Activated naive CD8-positive, alpha-beta T cell treated with anti-CD3 and anti-CD28 coated beads, Interleukin-2, amount 50 U/mL, for 24 hours (primary cell): ENCODE data around the gene PKP4.

ENCODE experiments used
- ATAC-seq: fragments of 150-1000 bp; cut with Tn5 transposase; one replicate; pipeline ENCODE4 v1.10.0; 2021
- DNase-seq: peaks from one replicate; pipeline ENCODE4 v3.0.0; 2021
- H3K27ac Mint-ChIP-seq: one replicate; pipeline ENCODE4 v1.8.0; 2021; ENCODE audit warnings: mild to moderate bottlenecking, mixed read lengths
- H3K27me3 Mint-ChIP-seq: one replicate; pipeline ENCODE4 v1.8.0; 2021; ENCODE audit warnings: mixed read lengths
- H3K36me3 Mint-ChIP-seq: one replicate; pipeline ENCODE4 v1.8.0; 2021; ENCODE audit warnings: low read depth, mixed read lengths
- H3K4me1 Mint-ChIP-seq: one replicate; pipeline ENCODE4 v1.8.0; 2021; ENCODE audit warnings: mixed read lengths
- H3K4me3 Mint-ChIP-seq: one replicate; pipeline ENCODE4 v1.8.0; 2021; ENCODE audit warnings: mild to moderate bottlenecking, moderate library complexity, mixed read lengths
- H3K9me3 Mint-ChIP-seq: one replicate; pipeline ENCODE4 v1.8.0; 2021; ENCODE audit warnings: mixed read lengths

PKP4 gene

GRCh38 chr2:158529379-158530259 is 72.9 kb downstream of the PKP4 start:
- Mint-ChIP-seq H3K36me3 (peaks cover 5% of the 10 kb centered on the region), H3K4me3 (no peak overlapping the region), H3K4me1 (no peaks in the 10 kb centered on the region), H3K27me3 (no peaks in the 10 kb centered on the region), H3K9me3 (no peaks in the 10 kb centered on the region), H3K27ac (no peak overlapping the region)
- ATAC-seq, result no peak
- no peak for DNase-seq

GRCh38 chr2:158530829-158531228 is 74.1 kb downstream of the PKP4 start:
- Mint-ChIP-seq H3K4me1 (no peaks in the 10 kb centered on the region), H3K27ac (no peak overlapping the region), H3K4me3 (no peak overlapping the region), H3K36me3 (peaks cover 7% of the 10 kb centered on the region), H3K27me3 (no peaks in the 10 kb centered on the region), H3K9me3 (no peaks in the 10 kb centered on the region)
- ATAC-seq, result no peak
- DNase-seq, result no peak

- no peaks in the 10 kb centered on the region for H3K9me3 Mint-ChIP-seq
- H3K36me3 Mint-ChIP-seq, result peaks cover 18% of the 10 kb centered on the region
- no peaks in the 10 kb centered on the region for H3K4me1 Mint-ChIP-seq
- DNase-seq (no peak), ATAC-seq (no peak)
- no peaks in the 10 kb centered on the region for H3K27me3 Mint-ChIP-seq
- no peak overlapping the region for H3K27ac Mint-ChIP-seq
- no peak overlapping the region for H3K4me3 Mint-ChIP-seq
Observed at GRCh38 chr2:158533009-158533408, 76.3 kb downstream of the PKP4 start.

- no peak overlapping the region for H3K4me3 Mint-ChIP-seq
- no peaks in the 10 kb centered on the region for H3K9me3 Mint-ChIP-seq
- DNase-seq (no peak), ATAC-seq (no peak)
- peaks cover 22% of the 10 kb centered on the region for H3K36me3 Mint-ChIP-seq
- no peaks in the 10 kb centered on the region for H3K4me1 Mint-ChIP-seq
- no peak overlapping the region for H3K27ac Mint-ChIP-seq
- no peaks in the 10 kb centered on the region for H3K27me3 Mint-ChIP-seq
Observed at GRCh38 chr2:158539176-158540005, 82.6 kb downstream of the PKP4 start.

GRCh38 chr2:158542577-158542976 is 85.8 kb downstream of the PKP4 start:
- H3K4me3 Mint-ChIP-seq, result no peak overlapping the region
- no peak for ATAC-seq

GRCh38 chr2:158543957-158544356 is 87.2 kb downstream of the PKP4 start:
- Mint-ChIP-seq H3K9me3 (no peaks in the 10 kb centered on the region), H3K27me3 (no peaks in the 10 kb centered on the region), H3K36me3 (peaks cover 11% of the 10 kb centered on the region), H3K27ac (no peak overlapping the region), H3K4me3 (no peak overlapping the region), H3K4me1 (peaks cover 7% of the 10 kb centered on the region)
- DNase-seq (no peak), ATAC-seq (no peak)

More at GRCh38 chr2:158542577-158542976, 85.8 kb downstream of the PKP4 start:
- no peak overlapping the region for H3K27ac Mint-ChIP-seq
- H3K27me3 Mint-ChIP-seq, result no peaks in the 10 kb centered on the region
- no peak for DNase-seq
- H3K9me3 Mint-ChIP-seq, result no peaks in the 10 kb centered on the region
- H3K36me3 Mint-ChIP-seq, result peaks cover 14% of the 10 kb centered on the region
- peaks cover 7% of the 10 kb centered on the region for H3K4me1 Mint-ChIP-seq

- no peak for ATAC-seq
- no peak overlapping the region for H3K27ac Mint-ChIP-seq
- H3K36me3 Mint-ChIP-seq, result peaks cover 9% of the 10 kb centered on the region
- no peaks in the 10 kb centered on the region for H3K27me3 Mint-ChIP-seq
- H3K4me1 Mint-ChIP-seq, result peaks cover 7% of the 10 kb centered on the region
- no peaks in the 10 kb centered on the region for H3K9me3 Mint-ChIP-seq
- H3K4me3 Mint-ChIP-seq, result no peak overlapping the region
- no peak for DNase-seq
Observed at GRCh38 chr2:158544998-158545397, 88.2 kb downstream of the PKP4 start.

- no peak overlapping the region for H3K4me3 Mint-ChIP-seq
- H3K9me3 Mint-ChIP-seq, result no peaks in the 10 kb centered on the region
- DNase-seq (no peak), ATAC-seq (no peak)
- H3K27ac Mint-ChIP-seq, result no peak overlapping the region
- peaks cover 7% of the 10 kb centered on the region for H3K4me1 Mint-ChIP-seq
- peaks cover 8% of the 10 kb centered on the region for H3K36me3 Mint-ChIP-seq
- no peaks in the 10 kb centered on the region for H3K27me3 Mint-ChIP-seq
Observed at GRCh38 chr2:158546412-158547144, 89.8 kb downstream of the PKP4 start.

GRCh38 chr2:158553257-158553656 is 96.5 kb downstream of the PKP4 start:
- no peak overlapping the region for H3K4me3 Mint-ChIP-seq
- no peak for ATAC-seq
- H3K36me3 Mint-ChIP-seq, result no peaks in the 10 kb centered on the region
- no peaks in the 10 kb centered on the region for H3K4me1 Mint-ChIP-seq
- no peaks in the 10 kb centered on the region for H3K27me3 Mint-ChIP-seq
- no peaks in the 10 kb centered on the region for H3K9me3 Mint-ChIP-seq
- H3K27ac Mint-ChIP-seq, result no peak overlapping the region
- DNase-seq, result no peak

GRCh38 chr2:158554996-158555395 is 98.2 kb downstream of the PKP4 start:
- no peak overlapping the region for H3K4me3 Mint-ChIP-seq
- H3K9me3 Mint-ChIP-seq, result no peaks in the 10 kb centered on the region
- no peaks in the 10 kb centered on the region for H3K36me3 Mint-ChIP-seq
- ATAC-seq (no peak), DNase-seq (no peak)
- no peaks in the 10 kb centered on the region for H3K27me3 Mint-ChIP-seq
- H3K27ac Mint-ChIP-seq, result no peak overlapping the region
- no peaks in the 10 kb centered on the region for H3K4me1 Mint-ChIP-seq

GRCh38 chr2:158556124-158556523 is 99.4 kb downstream of the PKP4 start:
- Mint-ChIP-seq H3K4me3 (no peak overlapping the region), H3K9me3 (no peaks in the 10 kb centered on the region), H3K27ac (no peak overlapping the region)

GRCh38 chr2:158557752-158558151 is 101.0 kb downstream of the PKP4 start:
- ATAC-seq (no peak), DNase-seq (no peak)
- no peaks in the 10 kb centered on the region for H3K9me3 Mint-ChIP-seq
- no peaks in the 10 kb centered on the region for H3K4me1 Mint-ChIP-seq
- no peak overlapping the region for H3K4me3 Mint-ChIP-seq
- no peak overlapping the region for H3K27ac Mint-ChIP-seq
- no peaks in the 10 kb centered on the region for H3K36me3 Mint-ChIP-seq
- H3K27me3 Mint-ChIP-seq, result no peaks in the 10 kb centered on the region

More at GRCh38 chr2:158556124-158556523, 99.4 kb downstream of the PKP4 start:
- DNase-seq (no peak), ATAC-seq (no peak)
- Mint-ChIP-seq H3K27me3 (no peaks in the 10 kb centered on the region), H3K36me3 (no peaks in the 10 kb centered on the region), H3K4me1 (no peaks in the 10 kb centered on the region)

GRCh38 chr2:158559252-158559651 is 102.5 kb downstream of the PKP4 start:
- Mint-ChIP-seq H3K36me3 (no peaks in the 10 kb centered on the region), H3K27me3 (no peaks in the 10 kb centered on the region), H3K4me1 (no peaks in the 10 kb centered on the region), H3K9me3 (no peaks in the 10 kb centered on the region), H3K27ac (no peak overlapping the region), H3K4me3 (no peak overlapping the region)
- ATAC-seq (no peak), DNase-seq (no peak)

- H3K4me1 Mint-ChIP-seq, result no peaks in the 10 kb centered on the region
- no peaks in the 10 kb centered on the region for H3K27me3 Mint-ChIP-seq
- ATAC-seq (no peak), DNase-seq (no peak)
- no peaks in the 10 kb centered on the region for H3K9me3 Mint-ChIP-seq
- no peaks in the 10 kb centered on the region for H3K36me3 Mint-ChIP-seq
- H3K27ac Mint-ChIP-seq, result no peak overlapping the region
- H3K4me3 Mint-ChIP-seq, result no peak overlapping the region
Observed at GRCh38 chr2:158560259-158560658, 103.5 kb downstream of the PKP4 start.
